HG02678 (cell line): ENCODE results near the gene PCSK4.

Experiments used
- ATAC-seq: cut with Tn5 transposase; IDR thresholded peaks from one replicate; pipeline ENCODE4 v1.9.1; 2021; ENCODE audit warnings: mild to moderate bottlenecking, moderate library complexity; ENCODE audit not compliant: unreplicated experiment

The PCSK4 gene

GRCh38 chr19:1472231-1473084, 17.7 kb downstream of the PCSK4 start:
- ATAC-seq, result no peak

GRCh38 chr19:1471515-1472160, 18.5 kb downstream of the PCSK4 start:
- ATAC-seq, result no peak

- no peak for ATAC-seq
Observed at GRCh38 chr19:1471010-1471514, 19.1 kb downstream of the PCSK4 start.

GRCh38 chr19:1470305-1471009, 19.7 kb downstream of the PCSK4 start:
- no peak for ATAC-seq

DNA sequence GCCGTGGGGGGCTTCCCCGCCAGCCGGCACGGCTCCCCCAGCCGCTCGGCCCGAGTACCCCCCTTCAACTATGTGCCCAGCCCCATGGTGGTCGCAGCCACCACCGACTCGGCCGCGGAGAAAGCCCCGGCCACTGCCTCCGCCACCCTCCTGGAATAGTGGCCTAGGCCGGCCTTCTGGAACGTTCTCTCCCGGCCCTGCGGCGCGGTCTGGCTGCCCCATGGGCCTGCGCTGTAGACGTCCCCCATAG, 20.2 kb downstream of the PCSK4 start:
- ATAC-seq, result no peak

GRCh38 chr19:1469255-1470054, 20.7 kb downstream of the PCSK4 start:
- ATAC-seq, result no peak

GRCh38 chr19:1468821-1469254, 21.3 kb downstream of the PCSK4 start:
- no peak for ATAC-seq

DNA sequence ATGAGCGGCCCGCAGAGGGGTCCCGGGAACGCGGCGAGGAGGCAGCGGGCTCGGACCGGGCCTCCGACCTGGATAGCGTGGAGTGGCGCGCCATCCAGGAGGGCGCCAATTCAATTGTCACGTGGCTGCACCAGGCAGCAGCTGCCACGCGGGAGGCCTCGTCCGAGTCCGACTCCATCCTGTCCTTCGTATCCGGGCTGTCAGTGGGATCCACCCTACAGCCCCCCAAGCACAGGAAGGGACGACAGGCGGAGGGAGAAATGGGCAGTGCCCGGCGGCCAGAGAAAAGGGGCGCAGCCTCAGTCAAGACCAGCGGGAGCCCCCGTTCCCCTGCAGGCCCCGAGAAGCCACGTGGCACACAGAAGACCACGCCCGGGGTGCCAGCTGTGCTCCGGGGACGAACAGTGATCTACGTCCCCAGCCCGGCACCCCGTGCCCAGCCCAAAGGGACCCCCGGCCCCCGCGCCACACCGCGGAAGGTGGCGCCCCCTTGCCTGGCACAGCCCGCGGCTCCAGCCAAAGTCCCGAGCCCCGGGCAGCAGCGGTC, 21.8 kb downstream of the PCSK4 start:
- no peak for ATAC-seq

GRCh38 chr19:1467490-1468273, 22.5 kb downstream of the PCSK4 start:
- no peak for ATAC-seq

GRCh38 chr19:1467215-1467489, 23.0 kb downstream of the PCSK4 start:
- ATAC-seq, result no peak

GRCh38 chr19:1466461-1467214, 23.5 kb downstream of the PCSK4 start:
- no peak for ATAC-seq

- ATAC-seq, result no peak
Observed at GRCh38 chr19:1466018-1466460, 24.1 kb downstream of the PCSK4 start.

DNA sequence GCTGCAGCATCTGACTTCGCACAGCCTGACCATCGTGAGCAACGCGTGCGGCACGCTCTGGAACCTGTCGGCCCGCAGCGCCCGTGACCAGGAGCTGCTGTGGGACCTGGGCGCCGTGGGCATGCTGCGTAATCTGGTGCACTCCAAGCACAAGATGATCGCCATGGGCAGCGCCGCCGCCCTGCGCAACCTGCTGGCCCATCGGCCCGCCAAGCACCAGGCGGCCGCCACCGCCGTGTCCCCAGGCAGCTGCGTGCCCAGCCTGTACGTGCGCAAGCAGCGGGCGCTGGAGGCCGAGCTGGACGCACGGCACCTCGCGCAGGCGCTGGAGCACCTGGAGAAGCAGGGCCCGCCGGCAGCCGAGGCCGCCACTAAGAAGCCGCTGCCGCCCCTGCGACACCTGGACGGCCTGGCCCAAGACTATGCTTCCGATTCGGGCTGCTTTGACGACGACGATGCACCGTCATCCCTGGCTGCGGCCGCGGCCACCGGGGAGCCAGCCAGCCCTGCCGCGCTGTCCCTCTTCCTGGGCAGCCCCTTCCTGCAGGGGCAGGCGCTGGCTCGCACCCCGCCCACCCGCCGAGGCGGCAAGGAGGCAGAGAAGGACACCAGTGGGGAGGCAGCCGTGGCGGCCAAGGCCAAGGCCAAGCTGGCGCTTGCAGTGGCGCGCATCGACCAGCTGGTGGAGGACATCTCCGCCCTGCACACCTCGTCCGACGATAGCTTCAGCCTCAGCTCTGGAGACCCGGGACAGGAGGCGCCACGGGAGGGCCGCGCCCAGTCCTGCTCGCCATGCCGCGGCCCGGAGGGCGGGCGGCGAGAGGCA, 24.7 kb downstream of the PCSK4 start:
- no peak for ATAC-seq

DNA sequence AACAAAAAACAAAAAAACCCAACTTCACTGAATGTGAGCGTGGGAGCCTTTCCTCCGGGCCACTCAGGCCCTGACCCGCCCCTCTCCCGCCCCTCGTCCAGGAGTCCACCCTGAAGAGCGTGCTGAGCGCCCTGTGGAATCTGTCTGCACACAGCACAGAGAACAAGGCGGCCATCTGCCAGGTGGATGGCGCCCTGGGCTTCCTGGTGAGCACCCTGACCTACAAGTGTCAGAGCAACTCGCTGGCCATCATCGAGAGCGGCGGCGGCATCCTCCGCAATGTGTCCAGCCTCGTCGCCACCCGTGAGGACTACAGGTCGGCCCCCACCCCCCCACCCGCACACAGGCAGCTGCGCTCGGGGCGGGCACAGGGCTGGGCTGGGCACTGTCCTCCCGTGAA, 28.3 kb downstream of the PCSK4 start:
- no peak for ATAC-seq

DNA sequence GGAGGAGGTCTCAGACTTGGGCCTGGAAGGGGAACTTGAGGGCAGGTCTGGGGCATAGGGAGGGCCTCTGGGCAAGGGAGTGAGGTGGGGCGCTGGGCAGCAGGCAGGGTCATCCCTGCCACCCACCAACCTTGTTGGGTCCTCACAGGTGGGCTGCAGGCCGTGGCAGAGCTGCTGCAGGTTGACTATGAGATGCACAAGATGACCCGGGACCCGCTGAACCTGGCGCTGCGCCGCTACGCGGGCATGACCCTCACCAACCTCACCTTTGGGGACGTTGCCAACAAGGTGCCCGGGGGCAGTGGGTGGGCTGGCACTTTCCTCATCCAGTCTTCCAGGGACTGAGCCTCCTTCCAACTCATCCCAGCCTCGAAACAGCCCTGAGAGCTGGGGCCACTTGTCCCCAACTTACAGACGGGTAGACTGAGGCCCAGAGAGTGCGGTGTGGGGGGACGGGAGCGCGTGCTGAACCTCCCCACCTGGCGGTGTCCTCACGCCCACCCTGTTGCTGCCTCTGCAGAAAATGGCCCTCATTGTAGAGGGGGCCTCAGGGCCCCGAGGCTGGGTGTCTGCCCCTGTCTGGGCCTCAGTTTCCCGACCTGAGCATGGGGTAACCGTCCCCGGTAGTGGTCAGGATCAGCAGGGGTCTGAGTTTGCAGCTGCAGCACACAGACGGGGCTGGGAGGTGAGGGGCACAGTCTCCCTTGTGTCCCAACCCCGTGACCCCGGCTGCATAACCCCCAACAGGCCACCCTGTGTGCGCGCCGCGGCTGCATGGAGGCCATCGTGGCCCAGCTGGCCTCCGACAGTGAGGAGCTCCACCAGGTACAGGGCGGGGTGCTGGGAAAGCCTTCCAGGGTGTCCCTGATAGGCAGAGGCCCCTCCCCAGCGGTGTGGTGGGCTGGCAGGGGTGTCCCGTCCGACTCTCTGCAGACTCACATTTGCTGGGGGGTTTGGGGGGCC, 29.8 kb downstream of the PCSK4 start:
- no peak for ATAC-seq

DNA sequence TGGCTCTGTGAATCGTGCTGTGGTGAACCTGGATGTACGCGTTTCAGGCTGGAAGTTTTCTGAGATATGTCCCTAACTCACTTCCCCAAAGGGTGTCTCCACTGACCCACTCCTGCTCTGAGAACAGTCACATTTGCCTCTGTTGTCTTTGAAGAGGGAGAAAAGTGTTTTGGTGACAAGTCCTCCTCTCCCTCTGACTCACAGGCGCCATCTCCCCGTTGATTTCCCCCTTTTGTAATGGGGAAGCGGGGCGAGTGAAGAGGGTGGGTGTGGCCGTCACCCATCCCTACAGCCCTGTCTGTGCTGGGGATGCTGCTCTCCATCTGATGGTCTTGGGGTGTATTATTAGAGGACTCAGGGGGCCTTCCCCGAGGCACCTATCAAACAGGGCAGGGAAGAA, 30.7 kb downstream of the PCSK4 start:
- no peak for ATAC-seq

DNA sequence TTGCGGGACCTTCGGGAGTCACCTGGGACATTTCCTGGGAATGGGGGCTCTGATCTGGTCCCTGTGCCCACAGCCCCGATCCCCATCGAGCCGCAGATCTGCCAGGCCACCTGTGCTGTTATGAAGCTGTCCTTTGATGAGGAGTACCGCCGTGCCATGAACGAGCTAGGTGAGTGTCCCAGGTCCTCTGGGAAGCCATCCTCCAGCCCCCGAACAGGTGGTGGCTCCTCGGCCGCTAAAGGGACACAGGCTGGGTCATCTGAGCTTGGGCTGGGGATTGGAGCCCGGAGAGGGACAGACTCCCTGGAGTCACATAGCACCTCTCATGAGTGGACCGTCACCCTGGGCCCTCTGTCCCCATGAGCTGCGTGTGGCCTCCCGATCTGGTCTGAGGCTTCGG, 32.3 kb downstream of the PCSK4 start:
- ATAC-seq, result no peak
